Amygdala (tissue), 56 donors: ENCODE measurements around the gene B4GALNT3.
A peak's percentile ranks its signal among the peaks of the same experiment; 100 is the strongest.
"Not testable (repeated sequence)": the region's sequence is repeated elsewhere in the genome, so short reads cannot be mapped to it uniquely, and the experiment has no call there.

Source experiments
- DNase-seq, 56 donors: peaks; one replicate each; lab custom pipeline; 2025; lab: John Stamatoyannopoulos, UW

Gene B4GALNT3

GRCh38 chr12:570921-571794, 111.4 kb downstream of the B4GALNT3 start:
- peak in 6 of 56 donors; percentile 12 to 72 (median 26) for DNase-seq

GRCh38 chr12:571795-572531, 112.2 kb downstream of the B4GALNT3 start:
- DNase-seq: no peak

- no peak for DNase-seq
These were observed 112.8 kb downstream of the B4GALNT3 start for GRCh38 chr12:572532-572899.

GRCh38 chr12:573232-573631, 113.5 kb downstream of the B4GALNT3 start:
- no peak for DNase-seq

- no peak for DNase-seq
These were observed 114.9 kb downstream of the B4GALNT3 start for GRCh38 chr12:574475-575128.

GRCh38 chr12:575129-575502, 115.4 kb downstream of the B4GALNT3 start:
- no peak for DNase-seq

GRCh38 chr12:575948-576614, 116.3 kb downstream of the B4GALNT3 start:
- DNase-seq: peak in 47 of 56 donors; percentile 14 to 82 (median 57)

- no peak for DNase-seq
These were observed 116.9 kb downstream of the B4GALNT3 start for GRCh38 chr12:576615-577110.

GRCh38 chr12:577994-578747, 118.4 kb downstream of the B4GALNT3 start:
- DNase-seq: not testable (repeated sequence)

GRCh38 chr12:578748-579419, 119.1 kb downstream of the B4GALNT3 start:
- no peak for DNase-seq

- no peak for DNase-seq
These were observed 119.8 kb downstream of the B4GALNT3 start for GRCh38 chr12:579420-580110.

- DNase-seq: no peak
These were observed 121.1 kb downstream of the B4GALNT3 start for GRCh38 chr12:580813-581212.

- DNase-seq: no peak
These were observed 121.6 kb downstream of the B4GALNT3 start for GRCh38 chr12:581321-581720.

- DNase-seq: no peak
These were observed 122.0 kb downstream of the B4GALNT3 start for GRCh38 chr12:581746-582145.

- no peak for DNase-seq
These were observed 123.6 kb downstream of the B4GALNT3 start for GRCh38 chr12:583251-583869.

GRCh38 chr12:585062-586061, 125.6 kb downstream of the B4GALNT3 start:
- no peak for DNase-seq
